HG03025 (cell line): Measurements from ENCODE around the gene IMP3.
"Not testable (repeated sequence)": the region's sequence is repeated elsewhere in the genome, so short reads cannot be mapped to it uniquely, and the experiment has no call there.

Experiments
- ATAC-seq: cut with Tn5 transposase; IDR thresholded peaks from one replicate; pipeline ENCODE4 v1.9.1; 2021; ENCODE audit warnings: mild to moderate bottlenecking, moderate library complexity; ENCODE audit not compliant: unreplicated experiment, low FRiP score

The IMP3 gene

DNA sequence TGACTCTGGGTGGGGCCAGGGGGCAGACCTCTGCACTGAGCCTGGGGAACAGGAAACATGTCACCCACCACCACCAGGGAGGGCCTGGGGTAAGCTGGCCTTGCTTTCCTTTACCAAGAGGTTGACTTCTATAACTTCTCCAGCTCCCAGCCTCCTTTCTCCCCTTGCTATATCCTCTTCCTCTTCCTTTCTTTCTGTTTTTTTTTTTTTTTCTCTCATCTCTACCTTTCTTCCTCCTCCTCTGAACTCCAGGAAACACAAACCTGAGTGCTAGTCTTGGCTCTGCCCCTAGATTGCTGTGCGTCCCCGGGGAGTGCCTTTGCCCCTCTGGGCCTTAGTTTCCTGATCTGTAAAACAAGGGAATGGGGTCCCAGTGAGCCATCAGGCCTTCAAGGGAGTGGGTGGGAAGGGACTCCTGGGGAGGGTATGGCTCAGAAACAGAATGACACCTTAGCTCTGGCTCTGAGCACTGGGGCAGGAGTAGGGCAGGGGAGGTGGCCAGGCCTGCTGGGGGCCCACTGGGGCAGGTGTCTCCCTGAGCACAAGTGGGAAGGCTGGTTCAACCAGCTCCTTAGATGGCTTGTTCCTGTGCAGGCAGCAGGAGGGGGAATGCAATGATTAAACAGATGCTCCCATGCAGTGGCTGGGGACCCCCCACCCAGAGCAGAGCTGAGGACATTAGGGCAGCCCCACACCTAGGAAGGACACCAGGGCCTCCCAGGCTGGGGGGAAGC, 12.0 kb upstream of the IMP3 start:
- ATAC-seq, result no peak

DNA sequence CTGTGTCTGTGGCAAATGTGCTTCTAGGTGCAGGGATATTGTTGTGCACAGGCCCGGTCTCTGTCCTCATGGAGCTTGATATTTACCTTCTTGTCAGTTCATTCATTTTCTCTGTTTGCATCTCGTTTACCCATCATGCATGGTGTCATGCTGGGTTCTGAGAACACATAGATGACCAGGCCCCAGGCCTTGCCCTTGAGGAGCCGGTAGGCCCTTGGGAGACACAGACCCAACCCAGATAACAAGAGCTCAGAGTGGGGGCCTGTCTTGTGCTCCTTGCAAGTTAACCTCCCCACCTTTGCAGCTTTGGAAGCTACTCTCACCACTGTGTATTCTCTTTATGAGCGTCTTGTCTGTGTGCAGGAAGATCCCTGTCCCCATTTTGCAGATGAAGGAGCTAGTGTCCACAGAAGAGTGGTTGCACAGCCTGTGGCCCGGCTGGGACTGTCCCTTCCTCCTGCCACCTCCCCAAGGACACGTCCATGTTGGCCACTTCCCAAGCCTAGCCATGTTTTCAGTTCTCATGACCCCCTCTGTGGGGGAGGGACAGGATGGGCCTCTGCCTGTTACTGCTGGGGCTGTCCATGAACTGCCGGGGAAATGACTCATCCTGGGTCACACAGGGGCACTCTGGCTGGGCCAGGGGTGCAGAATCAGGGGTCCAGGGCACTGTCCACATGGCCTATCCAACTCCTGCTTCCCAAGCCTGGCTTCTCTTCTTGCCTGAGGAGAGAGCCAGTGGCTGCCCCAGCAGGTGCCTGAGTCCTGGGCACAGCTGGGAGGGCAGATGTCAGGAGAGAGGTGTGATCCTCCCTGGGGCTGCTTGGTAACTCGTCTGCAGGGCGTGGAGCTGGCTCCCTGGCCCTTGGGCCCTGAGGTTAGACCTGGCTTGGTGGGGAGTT, 11.1 kb upstream of the IMP3 start:
- no peak for ATAC-seq

DNA sequence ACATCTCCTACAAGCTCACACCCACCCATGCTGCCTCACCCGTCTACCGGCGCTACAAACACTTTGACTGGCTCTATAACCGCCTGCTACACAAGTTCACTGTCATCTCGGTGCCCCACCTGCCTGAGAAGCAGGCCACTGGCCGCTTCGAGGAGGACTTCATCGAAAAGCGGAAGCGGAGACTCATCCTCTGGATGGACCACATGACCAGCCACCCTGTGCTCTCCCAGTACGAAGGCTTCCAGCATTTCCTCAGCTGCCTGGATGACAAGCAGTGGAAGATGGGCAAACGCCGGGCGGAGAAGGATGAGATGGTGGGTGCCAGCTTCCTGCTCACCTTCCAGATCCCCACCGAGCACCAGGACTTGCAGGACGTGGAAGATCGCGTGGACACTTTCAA, 9.8 kb upstream of the IMP3 start:
- ATAC-seq, result no peak

DNA sequence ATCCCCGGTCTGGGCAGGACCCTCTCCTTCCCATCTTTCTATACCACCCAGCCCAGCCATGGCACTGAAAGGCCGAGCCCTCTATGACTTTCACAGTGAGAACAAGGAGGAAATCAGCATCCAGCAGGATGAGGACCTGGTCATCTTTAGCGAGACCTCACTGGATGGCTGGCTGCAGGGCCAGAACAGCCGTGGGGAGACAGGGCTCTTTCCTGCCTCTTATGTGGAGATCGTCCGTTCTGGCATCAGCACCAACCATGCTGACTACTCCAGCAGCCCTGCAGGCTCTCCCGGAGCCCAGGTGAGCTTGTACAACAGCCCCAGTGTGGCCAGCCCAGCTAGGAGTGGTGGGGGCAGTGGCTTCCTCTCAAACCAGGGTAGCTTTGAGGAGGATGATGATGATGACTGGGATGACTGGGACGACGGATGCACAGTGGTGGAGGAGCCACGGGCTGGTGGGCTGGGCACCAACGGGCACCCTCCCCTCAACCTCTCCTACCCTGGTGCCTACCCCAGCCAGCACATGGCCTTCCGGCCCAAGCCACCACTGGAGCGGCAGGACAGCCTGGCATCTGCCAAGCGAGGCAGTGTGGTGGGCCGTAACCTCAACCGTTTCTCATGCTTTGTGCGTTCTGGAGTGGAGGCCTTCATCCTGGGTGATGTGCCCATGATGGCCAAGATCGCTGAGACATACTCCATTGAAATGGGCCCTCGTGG, 9.2 kb upstream of the IMP3 start:
- no peak for ATAC-seq

DNA sequence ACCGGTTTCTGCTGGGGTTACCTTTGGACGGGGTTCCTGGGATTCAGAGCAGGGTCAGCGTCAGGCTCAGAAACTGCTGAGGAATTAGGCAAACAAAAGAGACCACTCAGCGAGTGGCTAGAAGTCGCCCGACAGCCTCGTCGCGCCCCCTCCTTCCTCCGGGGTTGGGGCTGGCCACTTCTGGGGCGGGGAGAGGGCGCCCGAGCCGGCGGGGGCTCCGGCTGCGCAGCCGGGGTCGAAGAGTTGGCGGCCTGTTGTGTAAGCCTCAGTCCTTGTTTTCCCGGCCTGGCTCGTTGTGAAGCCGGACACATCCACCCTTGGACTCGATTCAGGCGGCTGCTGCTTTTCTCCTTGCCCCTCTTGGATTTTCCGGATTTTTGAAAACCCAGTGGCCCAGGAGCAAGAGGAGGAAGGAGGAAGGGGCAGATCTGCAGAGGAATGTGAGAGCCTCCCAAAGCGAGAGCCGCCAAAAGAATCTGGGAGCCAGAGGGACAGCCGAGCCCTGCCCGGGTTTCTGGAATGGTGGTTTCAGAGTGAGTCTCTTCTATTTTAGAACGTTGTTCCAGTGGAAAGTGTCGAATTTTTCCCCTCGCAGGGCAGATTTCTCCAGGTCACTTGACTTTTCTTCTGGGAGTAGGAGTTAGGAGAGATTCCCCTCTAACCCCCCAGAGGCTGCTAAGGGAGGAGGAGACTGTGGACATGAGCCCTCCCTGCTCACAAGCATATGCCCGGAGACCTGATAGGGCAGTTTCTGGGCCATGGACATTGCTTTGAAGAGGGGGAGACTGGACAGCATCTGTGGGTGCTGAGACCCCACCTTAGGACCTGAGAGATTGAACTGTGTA, 8.4 kb upstream of the IMP3 start:
- no peak for ATAC-seq

DNA sequence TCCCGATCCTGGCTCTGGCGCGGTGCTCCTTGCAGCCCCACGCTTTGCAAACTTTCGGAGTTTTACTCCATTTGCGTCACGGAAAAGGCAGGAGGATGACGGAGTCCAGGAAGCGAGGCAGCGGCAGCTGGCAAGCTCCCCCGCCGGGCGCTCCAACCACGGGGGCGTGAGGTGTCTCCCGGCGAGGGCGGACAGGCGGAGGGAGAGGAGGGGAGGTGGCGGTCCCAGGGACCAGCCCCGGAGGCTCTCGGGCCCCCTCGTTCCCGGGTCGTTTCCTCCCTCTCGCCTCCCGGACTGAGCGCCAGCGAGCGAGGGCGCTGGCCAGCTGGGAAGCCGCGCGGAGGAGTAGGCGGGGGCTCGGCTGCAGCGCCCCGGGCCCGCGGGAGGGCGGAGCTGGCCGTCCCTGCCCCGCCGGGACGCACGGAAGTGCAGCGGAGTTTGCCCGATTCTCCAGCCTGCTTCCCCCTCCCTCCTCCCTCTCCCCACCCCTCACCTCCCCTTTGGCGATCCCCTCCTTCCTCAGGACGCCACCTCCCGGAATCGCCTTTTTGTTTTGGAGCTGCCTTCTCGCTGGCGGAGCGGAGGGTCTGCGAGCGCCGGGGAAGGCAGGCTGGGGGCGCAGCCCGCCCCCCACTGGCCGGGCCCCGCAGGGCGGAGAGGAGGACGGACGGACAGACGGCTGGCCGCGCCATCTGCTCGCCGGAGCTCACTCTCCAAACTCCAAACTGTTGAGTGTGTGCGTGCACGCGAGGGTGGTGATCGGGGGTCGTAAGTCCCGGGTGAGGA, 7.5 kb upstream of the IMP3 start, which contains the start of gene SNX33:
Gene SNX33, plus strand, starts transcription at position 543 of the 786 bp plus-strand sequence. CDS start 1,191 bp downstream, outside the sequence.
- ATAC-seq, result no peak

DNA sequence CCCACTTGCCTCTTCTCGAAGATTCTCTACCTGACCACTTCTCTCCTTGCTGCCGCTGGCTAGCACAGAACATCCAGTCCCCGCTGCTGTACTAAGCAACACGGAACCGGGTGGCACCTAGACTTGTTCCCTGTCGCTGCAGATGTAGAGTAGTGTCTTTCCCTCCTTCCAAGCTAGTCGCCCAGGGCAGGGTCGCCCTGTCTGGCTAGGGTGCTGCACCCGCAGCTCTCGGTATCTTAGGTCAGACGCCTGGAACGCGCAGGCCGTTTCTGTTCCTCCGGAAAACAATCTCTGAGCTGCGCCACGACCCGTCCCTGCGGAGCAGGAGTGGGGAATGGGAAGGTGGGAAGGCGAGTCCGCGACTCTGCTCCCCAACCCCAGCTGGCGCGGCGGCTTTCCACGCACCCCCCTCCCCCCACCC, 6.9 kb upstream of the IMP3 start:
- no peak for ATAC-seq

DNA sequence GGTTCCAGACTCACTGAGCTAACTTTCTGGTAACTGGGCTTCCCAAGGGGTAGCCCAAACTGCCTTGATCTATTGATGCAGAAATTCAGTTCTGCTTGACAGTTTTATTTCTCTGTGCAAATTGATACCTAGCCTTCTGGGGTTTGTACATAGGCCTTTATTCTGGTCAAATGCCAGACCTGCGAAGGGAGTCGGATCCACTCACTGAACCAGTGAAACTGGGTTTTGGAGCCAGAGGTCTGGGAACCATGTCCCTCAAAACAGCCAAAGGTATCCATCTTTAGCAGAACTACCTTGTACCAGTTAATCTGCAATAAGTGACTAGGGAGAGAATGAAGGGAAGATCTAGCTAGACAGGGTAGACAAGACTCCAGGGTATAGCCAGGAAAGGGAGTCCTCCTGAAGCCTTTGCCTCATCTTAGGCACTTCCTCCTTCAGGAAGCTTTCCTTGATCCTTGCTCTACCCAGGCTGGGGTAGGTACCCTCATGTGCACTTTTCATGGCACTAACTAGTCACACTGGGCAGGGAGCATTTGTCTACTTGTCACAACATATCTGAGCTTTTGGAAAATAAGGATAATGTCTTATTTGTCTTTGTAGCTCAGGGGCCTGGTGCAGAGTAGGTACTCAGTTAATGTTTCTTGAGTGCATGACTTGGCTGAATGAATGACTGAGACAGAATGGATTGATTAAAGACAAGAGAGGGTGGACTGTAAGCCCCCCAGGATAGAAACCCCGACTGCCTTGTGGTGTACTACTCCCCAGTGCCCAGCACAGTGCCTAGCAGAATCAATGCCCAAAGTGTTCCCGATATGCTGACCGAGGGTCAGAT, 6.3 kb upstream of the IMP3 start:
- ATAC-seq, result no peak

DNA sequence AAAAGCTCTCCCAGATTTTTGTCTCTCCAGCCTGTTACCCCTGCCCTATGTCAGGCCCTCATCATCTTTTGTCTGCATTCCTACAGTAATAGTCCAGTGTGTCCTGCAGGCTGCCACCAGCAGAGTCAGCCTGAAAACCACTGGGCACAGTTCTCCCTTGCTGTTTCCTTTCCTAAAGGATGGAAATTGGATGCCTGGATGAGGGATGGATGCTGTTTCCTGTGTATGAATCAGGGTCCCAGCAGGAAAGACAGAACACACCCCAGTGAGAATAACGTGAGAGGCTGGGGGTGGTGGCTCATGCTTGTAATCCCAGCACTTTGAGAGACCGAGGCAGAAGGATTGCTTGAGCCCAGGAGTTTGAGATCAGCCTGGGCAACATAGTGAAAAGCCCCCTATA, 4.4 kb upstream of the IMP3 start:
- ATAC-seq, result no peak

DNA sequence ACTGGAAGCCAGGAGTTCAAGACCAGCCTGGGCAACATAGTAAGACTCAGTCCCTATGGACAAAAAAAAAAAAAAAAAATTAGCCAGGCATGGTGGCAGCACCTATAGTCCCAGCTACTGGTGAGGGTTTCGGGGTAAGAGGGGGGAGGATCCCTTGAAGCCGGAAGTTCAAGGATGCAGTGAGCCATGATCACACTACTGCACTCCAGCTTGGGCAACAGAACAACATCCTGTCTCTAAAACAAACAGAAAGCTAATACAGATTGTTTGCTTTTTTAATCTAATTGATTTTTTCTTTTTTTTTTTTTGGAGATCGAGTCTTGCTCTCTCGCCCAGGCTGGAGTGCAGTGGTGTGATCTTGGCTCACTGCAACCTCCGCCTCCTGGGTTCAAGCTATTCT, 1.6 kb upstream of the IMP3 start:
- ATAC-seq, result no peak

DNA sequence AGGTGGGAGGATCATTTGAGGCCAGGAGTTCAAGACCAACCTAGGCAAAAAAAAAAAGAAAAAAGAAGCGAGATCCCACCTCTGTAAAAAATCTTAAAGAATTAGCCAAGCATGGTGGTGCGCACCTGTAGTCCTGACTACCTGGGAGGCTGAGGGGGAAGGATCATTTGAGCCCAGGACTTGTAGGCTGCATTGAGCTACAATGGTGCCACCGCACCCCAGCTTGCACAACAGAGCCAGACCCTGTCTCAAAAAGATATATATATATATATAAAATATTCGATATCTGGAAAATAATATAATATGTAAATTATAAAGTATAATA, 1.1 kb upstream of the IMP3 start:
- no peak for ATAC-seq

DNA sequence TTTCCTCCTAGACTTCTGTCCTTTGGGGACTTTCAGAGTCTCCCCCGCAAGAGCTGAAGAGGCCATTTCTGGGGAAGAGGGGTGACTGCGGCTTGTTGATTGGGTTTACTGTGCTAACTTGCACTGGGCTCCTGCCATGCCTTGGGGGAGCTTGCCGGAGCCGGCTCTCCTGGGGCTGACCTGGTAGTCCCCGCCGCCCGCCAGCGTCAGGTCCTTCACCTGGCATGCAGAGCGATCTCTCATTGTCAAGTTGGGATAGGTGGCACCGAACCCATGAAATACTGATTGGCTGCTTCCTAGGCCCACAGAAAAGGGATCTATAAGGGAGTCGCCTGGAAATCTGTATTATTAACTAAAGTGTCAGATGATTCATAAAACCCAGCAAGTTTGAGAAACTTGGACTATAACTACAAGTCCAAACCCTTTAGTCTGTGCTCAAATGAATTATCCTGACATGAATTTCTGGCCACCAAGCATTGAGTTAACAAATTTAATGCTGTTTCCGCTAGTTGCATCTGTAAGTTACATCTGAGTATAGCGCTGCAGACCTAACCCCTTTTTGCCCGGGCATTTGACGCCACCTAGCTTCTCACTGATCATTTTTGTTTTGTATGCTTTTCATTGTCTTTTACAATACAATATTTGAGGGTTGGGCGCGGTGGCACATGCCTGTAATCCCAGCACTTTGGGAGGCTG, 607 bp upstream of the IMP3 start:
- peak; percentile 37 for ATAC-seq

DNA sequence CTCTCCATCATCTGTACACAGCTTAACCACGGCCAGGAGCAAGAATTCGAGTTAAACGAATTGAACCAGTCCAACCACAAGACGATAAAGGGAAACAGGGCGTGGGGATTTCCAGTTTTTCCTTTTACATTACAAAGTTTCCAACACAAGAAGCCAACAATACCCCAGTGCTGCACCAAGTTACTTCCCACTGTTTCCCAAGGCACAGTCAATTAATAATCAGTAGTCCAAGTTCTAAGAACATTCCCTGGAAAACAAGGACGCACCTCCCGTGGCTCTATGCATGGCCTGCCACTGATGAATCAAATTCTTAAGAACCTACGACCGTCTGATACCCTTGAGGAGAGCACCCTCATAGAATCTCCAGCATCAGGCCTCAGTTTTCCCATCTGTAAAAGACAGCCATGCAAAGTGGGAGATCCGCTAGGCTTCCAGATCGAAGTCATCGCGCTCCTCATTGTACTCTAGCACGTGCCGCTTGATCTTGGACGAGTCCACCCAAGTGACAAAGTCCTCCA, 774 bp downstream of the IMP3 start:
- ATAC-seq, result no peak

DNA sequence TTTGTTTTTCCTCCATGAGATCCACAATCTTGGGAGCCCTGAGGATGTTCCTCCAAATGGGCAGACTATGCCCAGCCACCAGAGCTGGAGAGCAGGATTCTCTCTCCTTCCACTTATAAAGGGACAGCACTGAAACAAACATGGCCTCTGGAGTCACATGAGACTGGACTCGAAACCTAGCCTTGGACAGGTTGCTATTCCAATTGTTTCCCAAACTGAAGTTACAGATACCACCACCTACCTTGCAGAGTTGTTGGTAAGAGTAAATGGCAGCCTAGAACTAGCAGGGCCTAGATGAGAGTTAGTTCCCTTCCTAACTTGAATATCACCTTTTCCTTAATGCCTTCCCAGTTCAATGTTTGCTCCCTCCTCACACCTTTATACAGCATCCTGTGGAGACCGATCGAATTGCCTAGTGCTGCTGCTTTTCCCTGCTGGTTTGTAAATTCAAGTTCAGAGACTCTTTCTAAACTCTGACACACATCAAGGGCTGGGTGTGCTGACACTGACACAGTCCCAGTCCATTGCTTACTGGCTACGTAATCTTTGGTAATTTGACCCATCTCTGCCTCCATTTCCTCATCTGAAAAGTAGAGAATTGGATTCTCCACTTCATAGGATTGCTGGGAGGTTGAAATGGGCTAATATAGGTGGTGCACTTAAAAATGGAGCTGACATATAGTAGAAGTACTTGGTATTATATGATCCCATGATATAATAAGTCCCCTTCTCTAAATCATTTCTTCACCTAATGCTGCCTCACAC, 2.6 kb downstream of the IMP3 start:
- ATAC-seq, result no peak

DNA sequence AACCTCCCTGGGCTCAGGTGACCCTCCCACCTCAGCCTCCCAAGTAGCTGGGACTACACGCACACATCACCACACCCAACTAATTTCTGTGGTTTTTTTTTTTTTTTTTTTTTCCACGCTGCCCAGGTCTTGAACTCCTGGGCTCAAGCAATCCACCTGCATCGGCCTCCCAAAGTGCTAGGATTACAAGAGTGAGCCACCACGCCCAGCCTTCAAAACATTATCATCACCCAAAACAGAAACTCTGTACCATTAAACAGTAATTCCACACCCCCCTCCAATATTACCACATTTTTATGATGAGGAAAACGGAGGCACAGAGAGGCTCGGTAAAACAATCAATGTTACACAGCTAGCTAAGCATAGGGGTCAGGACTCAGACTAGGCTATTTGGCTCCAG, 4.0 kb downstream of the IMP3 start:
- ATAC-seq, result no peak

DNA sequence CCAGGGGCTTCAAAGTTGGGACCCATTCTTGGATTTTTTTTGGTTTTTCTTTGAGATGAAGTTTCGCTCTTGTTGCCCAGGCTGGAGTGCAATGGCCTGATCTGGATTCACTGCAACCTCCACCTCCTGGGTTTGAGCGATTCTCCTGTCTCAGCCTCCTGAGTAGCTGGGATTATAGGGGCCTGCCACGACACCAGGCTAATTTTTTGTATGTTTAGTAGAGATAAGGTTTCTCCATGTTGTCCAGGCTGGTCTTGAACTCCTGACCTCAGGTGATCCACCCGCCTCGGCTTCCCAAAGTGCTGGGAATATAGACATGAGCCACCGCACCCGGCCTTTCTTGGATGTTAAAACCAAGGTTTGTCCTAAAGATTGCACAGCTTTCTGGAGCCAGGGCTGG, 6.1 kb downstream of the IMP3 start:
- ATAC-seq, result not testable (repeated sequence)

DNA sequence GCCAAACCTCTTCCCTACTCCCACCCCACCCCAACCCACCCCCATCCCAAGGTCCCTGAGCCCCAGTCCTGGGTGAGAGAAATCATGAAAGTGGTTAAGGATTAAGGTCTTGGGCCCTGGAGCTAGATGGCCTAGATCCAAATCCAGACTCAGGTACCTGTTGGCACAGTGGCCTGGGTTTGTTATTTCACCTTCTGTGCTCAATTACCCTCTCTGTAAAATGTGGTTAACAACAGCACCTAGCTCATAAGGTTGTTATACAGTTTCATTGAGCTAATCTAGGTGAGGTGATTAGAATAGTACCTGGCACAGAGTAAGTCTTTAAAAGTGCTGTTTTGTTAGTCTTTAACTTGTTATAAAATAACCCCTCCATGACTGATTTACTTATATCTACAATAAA, 8.1 kb downstream of the IMP3 start:
- ATAC-seq, result no peak
